Thymus (tissue), 11 donors: Measurements from ENCODE around the gene FCGBP. TPM values are rescaled to one million over a fixed set of nuclear protein-coding genes. Genes with fewer than 3 reads are reported as not detected.

ENCODE experiments used
- DNase-seq, 9 donors: peaks; one replicate each; pipeline ENCODE4 v3.0.0-alpha.2; 2013; ENCODE audit warnings: low spot score in 9 of 9, low read depth in 6 of 9, missing footprints in 1 of 9
- H3K27ac ChIP-seq, 2 donors: one replicate each; pipeline ENCODE4 v1.5.1; 2013; ENCODE audit warnings: control low read depth in 1 of 2, low read depth in 1 of 2, low read length in 1 of 2, mild to moderate bottlenecking in 1 of 2, moderate library complexity in 1 of 2
- H3K27me3 ChIP-seq, 2 donors: one replicate each; pipeline ENCODE4 v1.5.1; 2013; ENCODE audit warnings: low read length in 1 of 2; ENCODE audit not compliant: control insufficient read depth in 2 of 2, insufficient read depth in 1 of 2
- H3K36me3 ChIP-seq, 2 donors: one replicate each; pipeline ENCODE4 v1.5.1; 2013; ENCODE audit warnings: low read length in 1 of 2, mild to moderate bottlenecking in 1 of 2, moderate library complexity in 1 of 2; ENCODE audit not compliant: control insufficient read depth in 2 of 2, insufficient read depth in 2 of 2
- H3K4me1 ChIP-seq, 2 donors: one replicate each; pipeline ENCODE4 v1.5.1; 2013; ENCODE audit warnings: low read length in 2 of 2; ENCODE audit not compliant: control insufficient read depth in 2 of 2, insufficient read depth in 2 of 2
- H3K4me3 ChIP-seq, 2 donors: one replicate each; pipeline ENCODE4 v1.5.1; 2013; ENCODE audit warnings: low read length in 2 of 2, control low read depth in 1 of 2, mild to moderate bottlenecking in 1 of 2
- H3K9me3 ChIP-seq, 2 donors: one replicate each; pipeline ENCODE4 v1.5.1; 2013; ENCODE audit warnings: low read length in 1 of 2, mild to moderate bottlenecking in 1 of 2; ENCODE audit not compliant: control insufficient read depth in 2 of 2, insufficient read depth in 1 of 2
- WGBS: extraction: QIAGEN DNeasy Blood & Tissue Kit; methylation state at CpG from one replicate; pipeline ENCODE4 v1.1.7; 2013; 5-methylcytosine and 5-hydroxymethylcytosine counted together
- polyA plus RNA-seq: library from polyadenylated mRNA; stranded (reverse); fragments of 200-250 nt; gene quantifications from one replicate; pipeline ENCODE4 v1.2.3, GENCODE V29; 2013
- total RNA-seq: library from RNA; stranded (reverse); fragments of 120-200 nt; gene quantifications from one replicate; pipeline ENCODE4 v1.2.4, GENCODE V29; 2013
- donor health status: healthy.

Gene FCGBP
- total and polyA plus RNA-seq, 2 donors: 4.6 to 7.7 TPM

GRCh38 chr19:39940221-39940833, 5.9 kb upstream of the FCGBP start:
- Histone ChIP-seq H3K27me3 (no peaks in the 10 kb centered on the region), H3K4me3 (no peak overlapping the region), H3K9me3 (peaks cover 0 to 3% of the 10 kb centered on the region in 2 donors), H3K27ac (no peak overlapping the region), H3K36me3 (no peaks in the 10 kb centered on the region), H3K4me1 (peaks cover 15 to 51% of the 10 kb centered on the region in 2 donors)
- DNase-seq: no peak
- WGBS: 91% methylated on average over 1 of the region's 1 CpG

- no peak overlapping the region for H3K27ac ChIP-seq
- DNase-seq: no peak
- H3K36me3 ChIP-seq: no peaks in the 10 kb centered on the region
- H3K4me1 ChIP-seq: peaks cover 15 to 51% of the 10 kb centered on the region in 2 donors
- no peak overlapping the region for H3K4me3 ChIP-seq
- WGBS: 82% methylated on average over 6 of the region's 6 CpGs
- no peaks in the 10 kb centered on the region for H3K27me3 ChIP-seq
- H3K9me3 ChIP-seq: peaks cover 0 to 3% of the 10 kb centered on the region in 2 donors
Observed at GRCh38 chr19:39939556-39939955, 5.1 kb upstream of the FCGBP start.

GRCh38 chr19:39937787-39938186, 3.4 kb upstream of the FCGBP start:
- H3K9me3 ChIP-seq: peaks cover 0 to 3% of the 10 kb centered on the region in 2 donors
- no peak for DNase-seq
- H3K36me3 ChIP-seq: no peaks in the 10 kb centered on the region
- WGBS: 11% methylated on average over 2 of the region's 2 CpGs
- no peak overlapping the region for H3K4me3 ChIP-seq
- no peak overlapping the region for H3K27ac ChIP-seq
- H3K4me1 ChIP-seq: peaks cover 15 to 38% of the 10 kb centered on the region in 2 donors
- no peaks in the 10 kb centered on the region for H3K27me3 ChIP-seq

GRCh38 chr19:39937094-39937720, 2.8 kb upstream of the FCGBP start:
- Histone ChIP-seq H3K4me3 (no peak overlapping the region), H3K36me3 (no peaks in the 10 kb centered on the region), H3K27me3 (no peaks in the 10 kb centered on the region), H3K4me1 (peaks cover 14 to 33% of the 10 kb centered on the region in 2 donors), H3K9me3 (peaks cover 0 to 3% of the 10 kb centered on the region in 2 donors), H3K27ac (no peak overlapping the region)
- WGBS: 41% methylated on average over 5 of the region's 5 CpGs
- DNase-seq: peak in 1 of 9 donors; percentile 36

- Histone ChIP-seq H3K27ac (no peak overlapping the region), H3K4me1 (peaks cover 8 to 27% of the 10 kb centered on the region in 2 donors), H3K36me3 (no peaks in the 10 kb centered on the region), H3K27me3 (no peaks in the 10 kb centered on the region), H3K9me3 (peaks cover 0 to 3% of the 10 kb centered on the region in 2 donors), H3K4me3 (no peak overlapping the region)
- 92% methylated on average over 6 of the region's 6 CpGs for WGBS
- DNase-seq: no peak
Observed at GRCh38 chr19:39936622-39937021, 2.2 kb upstream of the FCGBP start.

GRCh38 chr19:39936020-39936419, 1.6 kb upstream of the FCGBP start:
- H3K4me1 ChIP-seq: peaks cover 2 to 21% of the 10 kb centered on the region in 2 donors
- H3K27me3 ChIP-seq: no peaks in the 10 kb centered on the region
- H3K9me3 ChIP-seq: peaks cover 0 to 3% of the 10 kb centered on the region in 2 donors
- H3K36me3 ChIP-seq: no peaks in the 10 kb centered on the region
- no peak for DNase-seq
- 70% methylated on average over 3 of the region's 3 CpGs for WGBS
- H3K4me3 ChIP-seq: no peak overlapping the region
- H3K27ac ChIP-seq: no peak overlapping the region

- H3K9me3 ChIP-seq: peaks cover 0 to 3% of the 10 kb centered on the region in 2 donors
- peaks cover 0 to 19% of the 10 kb centered on the region in 2 donors for H3K4me1 ChIP-seq
- no peak overlapping the region for H3K27ac ChIP-seq
- H3K4me3 ChIP-seq: no peak overlapping the region
- no peaks in the 10 kb centered on the region for H3K36me3 ChIP-seq
- no peaks in the 10 kb centered on the region for H3K27me3 ChIP-seq
- DNase-seq: no peak
- WGBS: 79% methylated on average over 5 of the region's 5 CpGs
Observed at GRCh38 chr19:39935364-39935661, 879 bp upstream of the FCGBP start.

- Histone ChIP-seq H3K9me3 (peaks cover 0 to 1% of the 10 kb centered on the region in 2 donors), H3K4me1 (no peaks in the 10 kb centered on the region), H3K36me3 (peaks cover 0 to 3% of the 10 kb centered on the region in 2 donors), H3K27ac (no peak overlapping the region), H3K4me3 (no peak overlapping the region), H3K27me3 (no peaks in the 10 kb centered on the region)
- no peak for DNase-seq
- WGBS: 94% methylated on average over 3 of the region's 3 CpGs
Observed at GRCh38 chr19:39929750-39930149, 4.7 kb downstream of the FCGBP start.

- DNase-seq: no peak
- WGBS: 94% methylated on average over 3 of the region's 3 CpGs
- Histone ChIP-seq H3K4me3 (no peak overlapping the region), H3K4me1 (no peaks in the 10 kb centered on the region), H3K9me3 (peaks cover 0 to 1% of the 10 kb centered on the region in 2 donors), H3K36me3 (peaks cover 0 to 3% of the 10 kb centered on the region in 2 donors), H3K27me3 (no peaks in the 10 kb centered on the region), H3K27ac (no peak overlapping the region)
Observed at GRCh38 chr19:39928357-39928725, 6.1 kb downstream of the FCGBP start.
